Tibial nerve (tissue), 4 donors: ENCODE data around the gene ITGB7. TPM values are rescaled to one million over a fixed set of nuclear protein-coding genes. Genes with fewer than 3 reads are reported as not detected.

Experiments
- DNase-seq, 2 donors: peaks; one replicate each; pipeline ENCODE4 v3.0.0-alpha.2; 2019; ENCODE audit warnings: low spot score in 2 of 2
- H3K27ac ChIP-seq, 4 donors: fragments of 200-600 bp; sonication (generic) in 3 of 4; one replicate each; pipeline ENCODE4 v1.5.1; 2017 to 2019; ENCODE audit warnings: mild to moderate bottlenecking in 1 of 4
- H3K27me3 ChIP-seq, 2 donors: fragments of 200-600 bp; sonication (generic) in 1 of 2; one replicate each; pipeline versions ENCODE4 v1.5.1 to v1.6.0; 2017 to 2019
- H3K36me3 ChIP-seq, 3 donors: fragments of 200-600 bp; sonication (generic); one replicate each; pipeline ENCODE4 v1.5.1; 2018 to 2019
- H3K4me1 ChIP-seq, 4 donors: fragments of 200-600 bp; sonication (generic) in 3 of 4; one replicate each; pipeline ENCODE4 v1.5.1; 2017 to 2019
- H3K4me3 ChIP-seq, 4 donors: fragments of 200-600 bp; sonication (generic) in 3 of 4; one replicate each; pipeline ENCODE4 v1.5.1; 2017 to 2019; ENCODE audit warnings: mild to moderate bottlenecking in 1 of 4, moderate library complexity in 1 of 4
- H3K9me3 ChIP-seq, 4 donors: fragments of 200-600 bp; sonication (generic) in 3 of 4; one replicate each; pipeline ENCODE4 v1.5.1; 2017 to 2019
- CTCF ChIP-seq, 5 experiments: fragments of 200-600 bp in 3 of 5; fragments of 450-650 bp in 2 of 5; sonication (generic) in 3 of 5; IDR thresholded peaks; one replicate each; pipeline ENCODE4 v1.5.1; 2016 to 2019; ENCODE audit warnings: antibody characterized with exemption in 5 of 5, mild to moderate bottlenecking in 3 of 5, moderate library complexity in 2 of 5
- EP300 ChIP-seq, 2 donors: sonication (generic); formaldehyde crosslinking; IDR thresholded peaks; one replicate each; pipeline ENCODE4 v1.6.1; 2017; ENCODE audit warnings: antibody characterized with exemption in 2 of 2, mild to moderate bottlenecking in 1 of 2
- POLR2A ChIP-seq, 2 donors: fragments of 450-650 bp; IDR thresholded peaks; one replicate each; pipeline ENCODE4 v1.6.1; 2017; ENCODE audit warnings: antibody characterized with exemption in 2 of 2, mild to moderate bottlenecking in 2 of 2, moderate library complexity in 2 of 2
- WGBS, 2 donors: methylation state at CpG; one replicate each; pipeline ENCODE4 v1.1.5; 2018; 5-methylcytosine and 5-hydroxymethylcytosine counted together
- total RNA-seq, 4 donors: library from RNA; depleted of rRNA; stranded (reverse); fragments of >200 nt; gene quantifications; one replicate each; pipeline ENCODE4 v1.1.0, GENCODE V29; 2016

Gene ITGB7
- total RNA-seq, 4 donors from 2014 or later, result 3.6 to 15.1 (median 8.9) TPM

DNA sequence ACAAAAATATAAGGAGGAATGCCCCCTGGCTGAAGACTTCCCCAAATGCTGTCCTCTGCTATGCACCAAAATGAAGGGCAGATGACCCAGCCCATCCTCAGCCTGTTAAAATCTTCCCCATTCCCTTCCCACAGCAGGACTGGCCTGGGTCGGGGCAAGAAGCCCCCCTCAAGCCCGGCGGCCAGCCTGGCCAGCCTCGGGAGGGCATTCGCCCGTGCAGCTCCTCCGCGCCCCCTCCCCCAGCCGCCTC lies 24.5 kb upstream of the ITGB7 start:
- Histone ChIP-seq H3K27me3 (no peaks in the 10 kb centered on the region), H3K9me3 (no peaks in the 10 kb centered on the region), H3K36me3 (peaks cover 0 to 21% (median 0%) of the 10 kb centered on the region in 3 donors), H3K4me1 (peaks cover 0 to 69% (median 35%) of the 10 kb centered on the region in 4 donors), H3K4me3 (peak overlapping the region; percentile 47 to 89 (median 74)), H3K27ac (peak overlapping the region; percentile 80 to 98 (median 92))
- no peak for DNase-seq
- no CpG with 5 or more reads among the region's 9 CpGs for WGBS, 2 donors
- TF ChIP-seq POLR2A (IDR thresholded peaks at IDR 0.05) (no peak), EP300 (IDR thresholded peaks at IDR 0.05) (peak in 1 of 2 donors; percentile 8), CTCF (IDR thresholded peaks at IDR 0.05) (no peak)

GRCh38 chr12:53230108-53230845 lies 23.2 kb upstream of the ITGB7 start:
- H3K4me1 ChIP-seq, result peaks cover 0 to 82% (median 43%) of the 10 kb centered on the region in 4 donors
- no peak for TF ChIP-seq CTCF (IDR thresholded peaks at IDR 0.05)
- TF ChIP-seq EP300 (IDR thresholded peaks at IDR 0.05), result no peak
- TF ChIP-seq POLR2A (IDR thresholded peaks at IDR 0.05), result no peak
- no peak for DNase-seq
- H3K9me3 ChIP-seq, result no peaks in the 10 kb centered on the region
- H3K4me3 ChIP-seq, result peak overlapping the region in 2 of 4 donors; percentile 74 to 89
- WGBS, 2 donors, result 46 to 50% methylated on average over 2 to 7 of the region's 10 CpGs
- peak overlapping the region in 3 of 4 donors; percentile 90 to 98 (median 93) for H3K27ac ChIP-seq
- H3K36me3 ChIP-seq, result peaks cover 0 to 22% (median 0%) of the 10 kb centered on the region in 3 donors
- H3K27me3 ChIP-seq, result no peaks in the 10 kb centered on the region

- Histone ChIP-seq H3K27ac (peak overlapping the region in 3 of 4 donors; percentile 90 to 98 (median 93)), H3K4me3 (no peak overlapping the region), H3K36me3 (peaks cover 0 to 22% (median 0%) of the 10 kb centered on the region in 3 donors), H3K27me3 (no peaks in the 10 kb centered on the region), H3K9me3 (no peaks in the 10 kb centered on the region), H3K4me1 (peaks cover under 1 to 82% (median 47%) of the 10 kb centered on the region in 4 donors)
- 85 to 86% methylated on average over 2 of the region's 2 CpGs for WGBS, 2 donors
- TF ChIP-seq EP300 (IDR thresholded peaks at IDR 0.05), result no peak
- TF ChIP-seq CTCF (IDR thresholded peaks at IDR 0.05), result no peak
- TF ChIP-seq POLR2A (IDR thresholded peaks at IDR 0.05), result no peak
- DNase-seq, result no peak
Observed at GRCh38 chr12:53229454-53229853, 22.4 kb upstream of the ITGB7 start.

DNA sequence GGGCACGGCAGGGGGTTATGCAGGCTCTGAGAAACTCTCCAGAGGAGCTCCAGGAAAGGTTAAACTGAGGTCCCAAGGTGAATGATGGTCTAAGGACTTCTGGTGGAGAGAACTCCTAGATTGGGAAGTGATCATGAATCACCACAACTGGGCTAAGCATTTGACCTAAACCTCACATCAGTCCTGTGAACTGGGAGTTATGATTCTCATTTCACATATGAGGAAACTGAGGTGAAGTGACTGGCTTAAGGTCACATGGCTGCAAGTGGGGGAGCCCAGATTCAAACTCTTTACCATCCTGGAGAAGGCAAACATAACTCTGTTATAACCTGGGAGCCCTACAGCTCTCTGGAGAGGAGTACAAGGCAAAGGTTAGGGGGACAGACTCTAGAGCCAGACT lies 20.8 kb upstream of the ITGB7 start:
- TF ChIP-seq EP300 (IDR thresholded peaks at IDR 0.05) (no peak), POLR2A (IDR thresholded peaks at IDR 0.05) (no peak), CTCF (IDR thresholded peaks at IDR 0.05) (no peak)
- H3K4me3 ChIP-seq, result no peak overlapping the region
- peaks cover 0 to 22% (median 0%) of the 10 kb centered on the region in 3 donors for H3K36me3 ChIP-seq
- no peaks in the 10 kb centered on the region for H3K9me3 ChIP-seq
- WGBS, 2 donors, result 75 to 85% methylated on average over 1 of the region's 1 CpG
- peak overlapping the region in 1 of 4 donors; percentile 24 for H3K27ac ChIP-seq
- DNase-seq, result no peak
- peaks cover 5 to 82% (median 47%) of the 10 kb centered on the region in 4 donors for H3K4me1 ChIP-seq
- H3K27me3 ChIP-seq, result no peaks in the 10 kb centered on the region

GRCh38 chr12:53227341-53227740 lies 20.3 kb upstream of the ITGB7 start:
- no peak for TF ChIP-seq CTCF (IDR thresholded peaks at IDR 0.05)
- no peak for TF ChIP-seq POLR2A (IDR thresholded peaks at IDR 0.05)
- no peak for TF ChIP-seq EP300 (IDR thresholded peaks at IDR 0.05)
- no peak overlapping the region for H3K27ac ChIP-seq
- no peak for DNase-seq

More at GRCh38 chr12:53227341-53227740, 20.3 kb upstream of the ITGB7 start:
- 91 to 96% methylated on average over 10 to 11 of the region's 11 CpGs for WGBS, 2 donors
- Histone ChIP-seq H3K4me1 (peaks cover 5 to 82% (median 47%) of the 10 kb centered on the region in 4 donors), H3K9me3 (no peaks in the 10 kb centered on the region), H3K27me3 (no peaks in the 10 kb centered on the region), H3K4me3 (no peak overlapping the region), H3K36me3 (peaks cover 0 to 22% (median 0%) of the 10 kb centered on the region in 3 donors)
